GM20000 (cell line): ENCODE measurements around the gene EHMT2.
"Not testable (repeated sequence)": the region's sequence is repeated elsewhere in the genome, so short reads cannot be mapped to it uniquely, and the experiment has no call there.

Source experiments
- DNase-seq: peaks from one replicate; pipeline ENCODE4 v3.0.0; 2012; ENCODE audit warnings: low spot score
- CTCF ChIP-seq: IDR thresholded peaks from 2 replicates; pipeline ENCODE4 v1.5.1; 2012; ENCODE audit warnings: mild to moderate bottlenecking, control low read depth; ENCODE audit errors: extremely low read depth, missing control alignments

Gene EHMT2

GRCh38 chr6:31874836-31875572 lies 22.5 kb downstream of the EHMT2 start:
- no peak for TF ChIP-seq CTCF
- no peak for DNase-seq

- no peak for TF ChIP-seq CTCF
- DNase-seq, result no peak
Observed at GRCh38 chr6:31874084-31874670, 23.3 kb downstream of the EHMT2 start.

- no peak for DNase-seq
- TF ChIP-seq CTCF, result no peak
Observed at GRCh38 chr6:31871046-31871659, 26.3 kb downstream of the EHMT2 start.

- TF ChIP-seq CTCF, result no peak
- DNase-seq, result no peak
Observed at GRCh38 chr6:31870385-31870921, 27.0 kb downstream of the EHMT2 start.

- no peak for TF ChIP-seq CTCF
- no peak for DNase-seq
Observed at GRCh38 chr6:31869343-31869742, 28.2 kb downstream of the EHMT2 start.

- not testable (repeated sequence) for DNase-seq
Observed at GRCh38 chr6:31868658-31868971, 28.9 kb downstream of the EHMT2 start.

- no peak for DNase-seq
- TF ChIP-seq CTCF, result no peak
Observed at GRCh38 chr6:31865205-31866118, 32.0 kb downstream of the EHMT2 start.
